Mucosa of stomach (tissue), 1 donor: ENCODE data around the gene INO80E.

Experiments used
- H3K27me3 ChIP-seq: one replicate; pipeline ENCODE4 v1.7.0; 2013; ENCODE audit warnings: mild to moderate bottlenecking, low read length; ENCODE audit not compliant: control insufficient read depth, insufficient read depth
- H3K36me3 ChIP-seq: one replicate; pipeline ENCODE4 v1.7.0; 2013; ENCODE audit warnings: low read length; ENCODE audit not compliant: control insufficient read depth, insufficient read depth
- H3K4me1 ChIP-seq: one replicate; pipeline ENCODE4 v1.7.0; 2013; ENCODE audit warnings: mild to moderate bottlenecking, low read length; ENCODE audit not compliant: control insufficient read depth, insufficient read depth
- H3K4me3 ChIP-seq: one replicate; pipeline ENCODE4 v1.7.0; 2013; ENCODE audit warnings: low read length
- H3K9ac ChIP-seq: one replicate; pipeline ENCODE4 v1.7.0; 2013; ENCODE audit warnings: mild to moderate bottlenecking, low read length, moderate library complexity
- H3K9me3 ChIP-seq: one replicate; pipeline ENCODE4 v1.7.0; 2013; ENCODE audit warnings: mild to moderate bottlenecking, low read length, moderate library complexity; ENCODE audit not compliant: control insufficient read depth
- donor health status: Pancreatic carcinoma.

Gene INO80E

GRCh38 chr16:30000735-30001631, 4.9 kb downstream of the INO80E start:
- no peaks in the 10 kb centered on the region for H3K36me3 ChIP-seq

GRCh38 chr16:30002614-30003346, 6.7 kb downstream of the INO80E start:
- no peaks in the 10 kb centered on the region for H3K36me3 ChIP-seq
- no peaks in the 10 kb centered on the region for H3K9me3 ChIP-seq
- no peak overlapping the region for H3K9ac ChIP-seq
- no peak overlapping the region for H3K4me3 ChIP-seq
- peaks cover 4% of the 10 kb centered on the region for H3K27me3 ChIP-seq
- peaks cover 3% of the 10 kb centered on the region for H3K4me1 ChIP-seq

More at GRCh38 chr16:30000735-30001631, 4.9 kb downstream of the INO80E start:
- Histone ChIP-seq H3K4me1 (peaks cover 10% of the 10 kb centered on the region), H3K4me3 (no peak overlapping the region), H3K27me3 (no peaks in the 10 kb centered on the region), H3K9ac (no peak overlapping the region), H3K9me3 (no peaks in the 10 kb centered on the region)

- peaks cover 13% of the 10 kb centered on the region for H3K27me3 ChIP-seq
- H3K9me3 ChIP-seq, result no peaks in the 10 kb centered on the region
- no peak overlapping the region for H3K9ac ChIP-seq
- no peaks in the 10 kb centered on the region for H3K36me3 ChIP-seq
- no peak overlapping the region for H3K4me3 ChIP-seq
- H3K4me1 ChIP-seq, result peaks cover 3% of the 10 kb centered on the region
These were observed 7.8 kb downstream of the INO80E start for GRCh38 chr16:30003670-30004423.

GRCh38 chr16:30004424-30004776, 8.4 kb downstream of the INO80E start:
- Histone ChIP-seq H3K4me3 (no peak overlapping the region), H3K27me3 (peaks cover 18% of the 10 kb centered on the region), H3K4me1 (peaks cover 3% of the 10 kb centered on the region), H3K9ac (no peak overlapping the region), H3K9me3 (no peaks in the 10 kb centered on the region), H3K36me3 (no peaks in the 10 kb centered on the region)

GRCh38 chr16:30004811-30005242, 8.8 kb downstream of the INO80E start:
- H3K9me3 ChIP-seq, result no peaks in the 10 kb centered on the region
- H3K4me1 ChIP-seq, result peaks cover 3% of the 10 kb centered on the region
- H3K36me3 ChIP-seq, result no peaks in the 10 kb centered on the region
- no peak overlapping the region for H3K4me3 ChIP-seq
- peaks cover 23% of the 10 kb centered on the region for H3K27me3 ChIP-seq
- no peak overlapping the region for H3K9ac ChIP-seq

- no peak overlapping the region for H3K9ac ChIP-seq
- H3K4me3 ChIP-seq, result no peak overlapping the region
- peaks cover 30% of the 10 kb centered on the region for H3K27me3 ChIP-seq
- no peaks in the 10 kb centered on the region for H3K36me3 ChIP-seq
- no peaks in the 10 kb centered on the region for H3K9me3 ChIP-seq
- peaks cover 8% of the 10 kb centered on the region for H3K4me1 ChIP-seq
These were observed 9.5 kb downstream of the INO80E start for GRCh38 chr16:30005341-30006094.

- no peak overlapping the region for H3K4me3 ChIP-seq
- no peaks in the 10 kb centered on the region for H3K36me3 ChIP-seq
- H3K4me1 ChIP-seq, result peaks cover 9% of the 10 kb centered on the region
- H3K27me3 ChIP-seq, result peaks cover 32% of the 10 kb centered on the region
- no peaks in the 10 kb centered on the region for H3K9me3 ChIP-seq
- no peak overlapping the region for H3K9ac ChIP-seq
These were observed 10.0 kb downstream of the INO80E start for GRCh38 chr16:30006095-30006473.

- Histone ChIP-seq H3K4me3 (no peak overlapping the region), H3K27me3 (peaks cover 37% of the 10 kb centered on the region), H3K36me3 (no peaks in the 10 kb centered on the region), H3K4me1 (peaks cover 12% of the 10 kb centered on the region), H3K9me3 (no peaks in the 10 kb centered on the region), H3K9ac (no peak overlapping the region)
These were observed 10.8 kb downstream of the INO80E start for GRCh38 chr16:30006659-30007377.

GRCh38 chr16:30007378-30007895, 11.4 kb downstream of the INO80E start:
- Histone ChIP-seq H3K4me3 (no peak overlapping the region), H3K27me3 (peaks cover 42% of the 10 kb centered on the region), H3K36me3 (no peaks in the 10 kb centered on the region), H3K4me1 (peaks cover 14% of the 10 kb centered on the region), H3K9ac (no peak overlapping the region), H3K9me3 (no peaks in the 10 kb centered on the region)

- no peaks in the 10 kb centered on the region for H3K36me3 ChIP-seq
- H3K4me1 ChIP-seq, result peaks cover 14% of the 10 kb centered on the region
- no peaks in the 10 kb centered on the region for H3K9me3 ChIP-seq
- H3K27me3 ChIP-seq, result peaks cover 42% of the 10 kb centered on the region
- H3K4me3 ChIP-seq, result no peak overlapping the region
- H3K9ac ChIP-seq, result no peak overlapping the region
These were observed 13.2 kb downstream of the INO80E start for GRCh38 chr16:30009085-30009862.
